Measurements from ENCODE around the gene ZNF805. TPM values are rescaled to one million over a fixed set of nuclear protein-coding genes. Genes with fewer than 3 reads are reported as not detected.

The ZNF805 gene
- total RNA-seq, 2 experiments from 2014 or later: 33.1 to 33.7 TPM

DNA sequence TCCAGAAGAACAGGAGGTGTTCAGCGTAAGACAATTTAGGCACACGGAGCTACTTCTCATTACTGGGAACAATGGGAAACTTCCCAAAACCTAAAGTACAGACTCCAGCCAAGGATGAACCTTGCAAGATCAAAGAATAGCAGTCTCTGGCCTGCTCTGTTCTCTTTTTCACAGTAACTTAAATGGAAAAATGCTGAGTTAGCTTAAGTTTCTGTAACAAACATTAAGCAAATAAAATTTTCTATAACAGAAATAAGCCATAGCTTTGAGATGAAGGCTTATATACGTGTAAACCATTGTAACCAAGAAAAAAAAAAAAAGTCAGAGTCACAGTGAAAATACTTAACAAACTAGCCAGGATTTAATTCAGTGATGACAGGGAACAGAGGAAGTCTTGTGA, 21.6 kb downstream of the ZNF805 start:
- CTCF ChIA-PET: no interaction called here
- peaks cover 12 to 22% of the 10 kb centered on the region in 2 experiments for H3K9me3 ChIP-seq (ENCODE audit: control insufficient read depth in 1 of 2, insufficient read depth in 1 of 2, low read length in 2 of 2)

GRCh38 chr19:57263244-57263741, 22.9 kb downstream of the ZNF805 start:
- ATAC-seq (ENCODE audit: poor library complexity) (no peak), DNase-seq (no peak)
- CTCF ChIA-PET: no interaction called here
- no peaks in the 10 kb centered on the region for H3K4me1 ChIP-seq (ENCODE audit: insufficient read depth, low read length)
- H3K27ac Mint-ChIP-seq: no peak overlapping the region
- no peak overlapping the region for H3K4me3 Mint-ChIP-seq
- no peak overlapping the region for H3K4me3 ChIP-seq (ENCODE audit: low read length)
- no peaks in the 10 kb centered on the region for H3K27me3 ChIP-seq (ENCODE audit: control insufficient read depth in 1 of 2, insufficient read depth in 2 of 2, low read length in 2 of 2)
- POLR2A ChIA-PET: no interaction called here
- H3K27me3 Mint-ChIP-seq: no peaks in the 10 kb centered on the region
- H3K36me3 Mint-ChIP-seq (ENCODE audit: low read depth): peaks cover 84% of the 10 kb centered on the region
- intact Hi-C loops (cut with DNase I, micrococcal nuclease): no loop called here
- H3K9me3 Mint-ChIP-seq: peaks cover 26% of the 10 kb centered on the region
- peaks cover 5% of the 10 kb centered on the region for H3K36me3 ChIP-seq (ENCODE audit: insufficient read depth, low read length)
- H3K4me1 Mint-ChIP-seq (ENCODE audit: low read depth): no peaks in the 10 kb centered on the region
- no peak for TF ChIP-seq CTCF (IDR thresholded peaks at IDR 0.05)
- peaks cover 12 to 15% of the 10 kb centered on the region in 2 experiments for H3K9me3 ChIP-seq (ENCODE audit: control insufficient read depth in 1 of 2, insufficient read depth in 1 of 2, low read length in 2 of 2)
- no peak overlapping the region for H3K27ac ChIP-seq (ENCODE audit: low read depth in 1 of 2, low read length in 2 of 2)

More for the DNA sequence above, 21.6 kb downstream of the ZNF805 start:
- POLR2A ChIA-PET: interaction anchor here (0.7 kb wide), 1 partner anchor 973 kb away, joined by 3 read pairs; no protein-coding TSS in a partner anchor
- Histone ChIP-seq H3K4me1 (ENCODE audit: insufficient read depth, low read length) (no peaks in the 10 kb centered on the region), H3K27ac (ENCODE audit: low read depth in 1 of 2, low read length in 2 of 2) (no peak overlapping the region), H3K27me3 (ENCODE audit: control insufficient read depth in 1 of 2, insufficient read depth in 2 of 2, low read length in 2 of 2) (no peaks in the 10 kb centered on the region), H3K36me3 (ENCODE audit: insufficient read depth, low read length) (peaks cover 5% of the 10 kb centered on the region), H3K4me3 (ENCODE audit: low read length) (no peak overlapping the region)
- intact Hi-C loops (cut with DNase I, micrococcal nuclease): no loop called here
- Mint-ChIP-seq H3K36me3 (ENCODE audit: low read depth) (peaks cover 86% of the 10 kb centered on the region), H3K27ac (no peak overlapping the region), H3K4me3 (no peak overlapping the region), H3K4me1 (ENCODE audit: low read depth) (peaks cover 4% of the 10 kb centered on the region), H3K27me3 (no peaks in the 10 kb centered on the region), H3K9me3 (peaks cover 25% of the 10 kb centered on the region)
- DNase-seq (no peak), ATAC-seq (ENCODE audit: poor library complexity) (no peak)
- no peak for TF ChIP-seq CTCF (IDR thresholded peaks at IDR 0.05)

DNA sequence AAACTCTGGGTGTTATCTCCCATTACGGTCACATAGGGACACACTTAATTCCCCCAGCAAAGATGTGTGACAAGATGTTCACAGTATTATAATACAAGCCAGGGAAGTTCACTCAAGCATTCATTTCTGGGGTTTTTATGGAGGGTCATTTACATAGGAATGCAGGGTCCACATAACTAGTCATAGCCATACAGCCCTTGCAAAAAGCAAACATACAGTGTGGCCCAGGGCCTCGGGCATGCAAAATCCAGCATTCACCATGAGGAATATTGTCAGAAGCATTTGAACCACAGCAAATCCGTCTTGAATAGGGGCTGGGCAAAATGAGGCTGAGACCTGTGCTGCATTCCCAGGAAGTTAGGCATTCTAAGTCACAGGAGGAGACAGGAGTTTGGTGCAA, 26.9 kb downstream of the ZNF805 start:
- DNase-seq: no peak
- Histone ChIP-seq H3K27ac (ENCODE audit: low read depth in 1 of 2, low read length in 2 of 2) (no peak overlapping the region), H3K4me3 (ENCODE audit: low read length) (no peak overlapping the region), H3K27me3 (ENCODE audit: control insufficient read depth in 1 of 2, insufficient read depth in 2 of 2, low read length in 2 of 2) (no peaks in the 10 kb centered on the region), H3K36me3 (ENCODE audit: insufficient read depth, low read length) (peaks cover 4% of the 10 kb centered on the region), H3K4me1 (ENCODE audit: insufficient read depth, low read length) (no peaks in the 10 kb centered on the region), H3K9me3 (ENCODE audit: control insufficient read depth in 1 of 2, insufficient read depth in 1 of 2, low read length in 2 of 2) (peaks cover 0 to 9% of the 10 kb centered on the region in 2 experiments)
- H3K9me3 Mint-ChIP-seq: peaks cover 11% of the 10 kb centered on the region
- intact Hi-C loops (cut with DNase I, micrococcal nuclease): no loop called here
- ATAC-seq (ENCODE audit: poor library complexity): no peak
- ChIA-PET CTCF (no interaction called here), POLR2A (interaction anchor here (0.6 kb wide), 1 partner anchor 650 kb away, joined by 3 read pairs; no protein-coding TSS in a partner anchor)
- no peak overlapping the region for H3K4me3 Mint-ChIP-seq
- H3K27me3 Mint-ChIP-seq: no peaks in the 10 kb centered on the region
- no peak for TF ChIP-seq CTCF (IDR thresholded peaks at IDR 0.05)
- H3K36me3 Mint-ChIP-seq (ENCODE audit: low read depth): peaks cover 68% of the 10 kb centered on the region
- H3K4me1 Mint-ChIP-seq (ENCODE audit: low read depth): no peaks in the 10 kb centered on the region
- H3K27ac Mint-ChIP-seq: no peak overlapping the region

Data from CD4-positive, alpha-beta T cell (primary cell).